CD4-positive, alpha-beta T cell treated with Interleukin-10 for 1 hour (primary cell): ENCODE results near the gene RHOT1.
"Not testable (repeated sequence)": the region's sequence is repeated elsewhere in the genome, so short reads cannot be mapped to it uniquely, and the experiment has no call there.

Source experiments
- DNase-seq: peaks from one replicate; pipeline ENCODE4 v3.0.0-alpha.2; 2020

The RHOT1 gene

GRCh38 chr17:32124985-32125847 is 17.1 kb upstream of the RHOT1 start:
- no peak for DNase-seq

GRCh38 chr17:32125848-32126153 is 16.5 kb upstream of the RHOT1 start:
- no peak for DNase-seq

GRCh38 chr17:32126325-32126724 is 16.0 kb upstream of the RHOT1 start:
- no peak for DNase-seq

- DNase-seq, result no peak
Observed at GRCh38 chr17:32126746-32127145, 15.6 kb upstream of the RHOT1 start.

- DNase-seq, result peak; percentile 84
Observed at GRCh38 chr17:32127158-32127897, 15.0 kb upstream of the RHOT1 start.

- DNase-seq, result not testable (repeated sequence)
Observed at GRCh38 chr17:32128470-32128869, 13.8 kb upstream of the RHOT1 start.

GRCh38 chr17:32135497-32136117 is 6.7 kb upstream of the RHOT1 start:
- DNase-seq, result peak; percentile 30

GRCh38 chr17:32136856-32137255 is 5.4 kb upstream of the RHOT1 start:
- DNase-seq, result peak; percentile 24

- DNase-seq, result not testable (repeated sequence)
Observed at GRCh38 chr17:32139504-32139903, 2.8 kb upstream of the RHOT1 start.

- peak; percentile 15 for DNase-seq
Observed at GRCh38 chr17:32141258-32141657, 1.0 kb upstream of the RHOT1 start.

GRCh38 chr17:32141679-32142037 is 644 bp upstream of the RHOT1 start:
- no peak for DNase-seq

- peak; percentile 17 for DNase-seq
Observed at GRCh38 chr17:32142857-32143526, 690 bp downstream of the RHOT1 start.

- DNase-seq, result no peak
Observed at GRCh38 chr17:32143527-32143870, 1.2 kb downstream of the RHOT1 start.

GRCh38 chr17:32144442-32144841 is 2.1 kb downstream of the RHOT1 start:
- not testable (repeated sequence) for DNase-seq

GRCh38 chr17:32148351-32148750 is 6.0 kb downstream of the RHOT1 start:
- DNase-seq, result no peak

- no peak for DNase-seq
Observed at GRCh38 chr17:32150358-32150757, 8.1 kb downstream of the RHOT1 start.

GRCh38 chr17:32152130-32152529 is 9.8 kb downstream of the RHOT1 start:
- DNase-seq, result no peak

- no peak for DNase-seq
Observed at GRCh38 chr17:32155896-32156295, 13.6 kb downstream of the RHOT1 start.

- no peak for DNase-seq
Observed at GRCh38 chr17:32156656-32157055, 14.4 kb downstream of the RHOT1 start.

- no peak for DNase-seq
Observed at GRCh38 chr17:32157225-32157624, 14.9 kb downstream of the RHOT1 start.

GRCh38 chr17:32158870-32159585 is 16.7 kb downstream of the RHOT1 start:
- no peak for DNase-seq

- no peak for DNase-seq
Observed at GRCh38 chr17:32159586-32160438, 17.5 kb downstream of the RHOT1 start.
